GM12878 (cell line): ENCODE data around the gene NRG2. TPM values are rescaled to one million over a fixed set of nuclear protein-coding genes. Genes with fewer than 3 reads are reported as not detected.

Experiments
- ATAC-seq: fragments of 200-7000 bp; cut with Tn5 transposase; 3 replicates; pipeline ENCODE4 v1.9.1; 2020; ENCODE audit warnings: mild to moderate bottlenecking, moderate library complexity
- BruUV-seq: library from RNA; stranded (reverse); fragments of 400-500 nt; replicated peaks from 2 replicates; lab custom pipeline; 2021; lab: Mats Ljungman, UMichigan
- CTCF ChIA-PET: fragments of 300-600 bp; sonication (Branson Sonifier 250); formaldehyde crosslinking; extraction: SDS; loops from one replicate; lab custom pipeline; 2021; ENCODE audit warnings: inconsistent platforms; lab: Yijun Ruan, JAX
- POLR2A ChIA-PET: fragments of 350-600 bp; formaldehyde crosslinking; extraction: SDS; loops from one replicate; lab custom pipeline; 2021; ENCODE audit warnings: inconsistent platforms; lab: Charles Lee
- RAD21 ChIA-PET: fragments of 300-600 bp; sonication (Branson Sonifier 250); formaldehyde crosslinking; loops from one replicate; lab custom pipeline; 2023; ENCODE audit warnings: antibody characterized with exemption; ENCODE audit not compliant: unreplicated experiment; lab: Charles Lee
- SMC1A ChIA-PET: fragments of 300-600 bp; sonication (Branson Sonifier 250); formaldehyde crosslinking; loops from one replicate; lab custom pipeline; 2023; ENCODE audit not compliant: unreplicated experiment, uncharacterized antibody; lab: Charles Lee
- DNase-seq: peaks from one replicate; pipeline ENCODE4 v3.0.0-alpha.2; 2011; ENCODE audit warnings: low read depth, low spot score
- FAIRE-seq: peaks from 3 replicates; lab custom pipeline; 2011; peaks lifted over from hg19 to GRCh38; lab: Jason Lieb, UNC
- H2AFZ ChIP-seq: 2 replicates; pipeline ENCODE4 v1.6.0; 2011; ENCODE audit warnings: low read depth, low read length, control low read depth; ENCODE audit not compliant: control insufficient read depth
- H3K27ac ChIP-seq: 2 replicates; pipeline ENCODE4 v1.5.1; 2011; ENCODE audit warnings: control low read depth; ENCODE audit not compliant: control insufficient read depth, insufficient read depth
- H3K27me3 ChIP-seq, 2 experiments: replicated peaks in 1 of 2; 2 replicates each; pipeline versions ENCODE4 v1.6.0 to v1.6.1; 2011; ENCODE audit warnings: low read length in 1 of 2; ENCODE audit not compliant: control insufficient read depth in 2 of 2, insufficient read depth in 2 of 2
- H3K36me3 ChIP-seq, 2 experiments: 2 replicates each; pipeline ENCODE4 v1.5.1; 2011; ENCODE audit warnings: low read length in 1 of 2; ENCODE audit not compliant: control insufficient read depth in 2 of 2, insufficient read depth in 2 of 2
- H3K4me1 ChIP-seq: 2 replicates; pipeline ENCODE4 v1.6.1; 2011; ENCODE audit warnings: mild to moderate bottlenecking, low read length, moderate library complexity, mixed read lengths; ENCODE audit not compliant: control insufficient read depth, insufficient read depth
- H3K4me2 ChIP-seq: 2 replicates; pipeline ENCODE4 v1.6.0; 2011; ENCODE audit warnings: control low read depth; ENCODE audit not compliant: control insufficient read depth, insufficient read depth
- H3K4me3 ChIP-seq: fragments of 200-600 bp; sonication (generic); 2 replicates; pipeline ENCODE4 v1.5.1; 2016
- H3K79me2 ChIP-seq: 2 replicates; pipeline ENCODE4 v1.6.0; 2011; ENCODE audit warnings: low read length; ENCODE audit not compliant: control insufficient read depth, insufficient read depth
- H3K9ac ChIP-seq: 2 replicates; pipeline ENCODE4 v1.8.0; 2011; ENCODE audit warnings: low read length, control low read depth, mixed read lengths; ENCODE audit not compliant: control insufficient read depth, insufficient read depth
- H3K9me3 ChIP-seq: replicated peaks from 3 replicates; pipeline ENCODE4 v1.5.1; 2011; ENCODE audit warnings: mild to moderate bottlenecking, low read length; ENCODE audit not compliant: control insufficient read depth, insufficient read depth
- H4K20me1 ChIP-seq: 2 replicates; pipeline ENCODE4 v1.6.0; 2011; ENCODE audit not compliant: control insufficient read depth, insufficient read depth
- CBX3 ChIP-seq: fragments of 200-600 bp; sonication (generic); IDR thresholded peaks from 2 replicates; pipeline ENCODE4 v1.6.1; 2016; ENCODE audit warnings: low read depth, borderline replicate concordance
- CTCF ChIP-seq, 3 experiments: IDR thresholded peaks in 2 of 3; conservative IDR thresholded peaks in 1 of 3; 2 replicates each; pipeline ENCODE4 v1.5.1; 2011; ENCODE audit warnings: low read depth in 3 of 3, low read length in 3 of 3, mild to moderate bottlenecking in 3 of 3, control low read depth in 2 of 3, moderate library complexity in 2 of 3, inconsistent platforms in 1 of 3, mixed read lengths in 1 of 3; ENCODE audit not compliant: control insufficient read depth in 2 of 3, insufficient read depth in 1 of 3; ENCODE audit errors: extremely low read depth in 1 of 3
- CUX1 ChIP-seq: IDR thresholded peaks from 2 replicates; pipeline ENCODE4 v1.6.1; 2012; ENCODE audit warnings: improper control_type of control experiment, low read depth, low read length; ENCODE audit not compliant: insufficient replicate concordance
- DPF2 ChIP-seq: fragments of 450-650 bp; IDR thresholded peaks from 2 replicates; pipeline ENCODE4 v1.6.1; 2017; ENCODE audit warnings: mild to moderate bottlenecking
- POLR2A ChIP-seq: IDR thresholded peaks from 2 replicates; pipeline ENCODE4 v1.6.1; 2011; ENCODE audit warnings: low read depth, mild to moderate bottlenecking, low read length
- POLR2AphosphoS2 ChIP-seq: IDR thresholded peaks from 2 replicates; pipeline ENCODE4 v1.6.1; 2011; ENCODE audit warnings: low read depth, mild to moderate bottlenecking, low read length, improper control_type of control experiment, moderate library complexity
- ZSCAN29 ChIP-seq: fragments of 450-650 bp; IDR thresholded peaks from 2 replicates; pipeline ENCODE4 v1.6.1; 2017; ENCODE audit warnings: mild to moderate bottlenecking, moderate library complexity
- WGBS: methylation state at CpG from one replicate; pipeline ENCODE4 v1.1.6; 2016; ENCODE audit warnings: low lambda C conversion rate; ENCODE audit not compliant: insufficient replicate concordance, insufficient coverage; ENCODE audit errors: missing lambda C conversion rate; 5-methylcytosine and 5-hydroxymethylcytosine counted together
- in situ Hi-C: fragments of 300-500 bp; cut with MboI; formaldehyde crosslinking; loops from 9 replicates; pipeline ENCODE4 v1.14.3; 2018; ENCODE audit warnings: mixed read lengths
- intact Hi-C: fragments of 100-400 bp; cut with micrococcal nuclease; formaldehyde crosslinking; loops from one replicate; pipeline ENCODE4 v1.14.2; 2022; ENCODE audit not compliant: unreplicated experiment
- polyA plus RNA-seq, 11 experiments: library from polyadenylated mRNA; depleted of rRNA in 4 of 11; unstranded in 6 of 11; stranded (reverse) in 5 of 11; fragments of >200 nt; fragmentation: Nextera tagmentation in 4 of 11; fragmentation: Illumina TruSeq in 1 of 11; extraction: Ambion mirVana in 4 of 11; extraction: Trizol in 1 of 11; gene quantifications; 1 replicate in 1 of 11; 2 replicates in 10 of 11; pipeline versions ENCODE4 v1.2.1 to v1.2.3, GENCODE V29; 2011 to 2016; ENCODE audit warnings: inconsistent platforms in 2 of 11, missing spikeins in 2 of 11, low read depth in 1 of 11
- total RNA-seq, 4 experiments: library from RNA; depleted of rRNA in 3 of 4; stranded (reverse); fragments of >200 nt in 3 of 4; fragmentation: Illumina TruSeq in 1 of 4; extraction: Trizol in 1 of 4; gene quantifications; 2 replicates each; pipeline versions ENCODE4 v1.2.1 to v1.2.3, GENCODE V29; 2013 to 2021
- TF ChIP-seq, protein P1 (sequence below): fragments of 450-650 bp; IDR thresholded peaks from 2 replicates; pipeline ENCODE4 v1.6.1; 2017; ENCODE audit warnings: antibody characterized with exemption, mild to moderate bottlenecking, moderate library complexity

NRG2 gene
- total and polyA plus RNA-seq, 10 of the 15 experiments (the other 5 are each of a cell fraction or from before 2014, with no cell fraction given) = 0.10 to 21.7 (median 9.6) TPM

- H3K4me3 ChIP-seq = no peak overlapping the region
- no peaks in the 10 kb centered on the region for H3K9me3 ChIP-seq
- no peak overlapping the region for H3K4me2 ChIP-seq
- in situ Hi-C loops (no loop called here), intact Hi-C loops (no loop called here)
- ChIA-PET CTCF (interaction anchor here (0.6 to 5.7 kb wide), 8 partner anchors 10 to 245 kb away, joined by 3 to 32 read pairs (median 5); partner anchors contain the start of gene NRG2), SMC1A (interaction anchor here (0.5 to 2.7 kb wide), 4 partner anchors 10 to 85 kb away, joined by 3 to 15 read pairs (median 6); no protein-coding TSS in a partner anchor), POLR2A (no interaction called here), RAD21 (no interaction called here)
- no TSS peak for BruUV-seq
- FAIRE-seq (no peak), DNase-seq (no peak), ATAC-seq (no peak)
- no peak overlapping the region for H3K27ac ChIP-seq
- no peaks in the 10 kb centered on the region for H3K79me2 ChIP-seq
- no peak overlapping the region for H2AFZ ChIP-seq
- H3K9ac ChIP-seq = no peak overlapping the region
- WGBS = 50% methylated on average over 1 of the region's 1 CpG
- peaks cover 7% of the 10 kb centered on the region for H3K4me1 ChIP-seq
- TF ChIP-seq CTCF (IDR thresholded peaks at IDR 0.05 in 2 of 3, conservative IDR thresholded peaks at IDR 0.05 in 1 of 3; ENCODE audit: control insufficient read depth in 2 of 3, extremely low read depth in 1 of 3, insufficient read depth in 1 of 3, low read depth in 3 of 3, low read length in 3 of 3) (no peak), CUX1 (no peak), ZSCAN29 (no peak), CBX3 (no peak), DPF2 (no peak), POLR2A (no peak), POLR2AphosphoS2 (no peak)
- TF ChIP-seq, protein P1, sequence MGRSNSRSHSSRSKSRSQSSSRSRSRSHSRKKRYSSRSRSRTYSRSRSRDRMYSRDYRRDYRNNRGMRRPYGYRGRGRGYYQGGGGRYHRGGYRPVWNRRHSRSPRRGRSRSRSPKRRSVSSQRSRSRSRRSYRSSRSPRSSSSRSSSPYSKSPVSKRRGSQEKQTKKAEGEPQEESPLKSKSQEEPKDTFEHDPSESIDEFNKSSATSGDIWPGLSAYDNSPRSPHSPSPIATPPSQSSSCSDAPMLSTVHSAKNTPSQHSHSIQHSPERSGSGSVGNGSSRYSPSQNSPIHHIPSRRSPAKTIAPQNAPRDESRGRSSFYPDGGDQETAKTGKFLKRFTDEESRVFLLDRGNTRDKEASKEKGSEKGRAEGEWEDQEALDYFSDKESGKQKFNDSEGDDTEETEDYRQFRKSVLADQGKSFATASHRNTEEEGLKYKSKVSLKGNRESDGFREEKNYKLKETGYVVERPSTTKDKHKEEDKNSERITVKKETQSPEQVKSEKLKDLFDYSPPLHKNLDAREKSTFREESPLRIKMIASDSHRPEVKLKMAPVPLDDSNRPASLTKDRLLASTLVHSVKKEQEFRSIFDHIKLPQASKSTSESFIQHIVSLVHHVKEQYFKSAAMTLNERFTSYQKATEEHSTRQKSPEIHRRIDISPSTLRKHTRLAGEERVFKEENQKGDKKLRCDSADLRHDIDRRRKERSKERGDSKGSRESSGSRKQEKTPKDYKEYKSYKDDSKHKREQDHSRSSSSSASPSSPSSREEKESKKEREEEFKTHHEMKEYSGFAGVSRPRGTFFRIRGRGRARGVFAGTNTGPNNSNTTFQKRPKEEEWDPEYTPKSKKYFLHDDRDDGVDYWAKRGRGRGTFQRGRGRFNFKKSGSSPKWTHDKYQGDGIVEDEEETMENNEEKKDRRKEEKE = no peak
- H4K20me1 ChIP-seq = no peaks in the 10 kb centered on the region
- H3K27me3 ChIP-seq = no peaks in the 10 kb centered on the region
- H3K36me3 ChIP-seq = no peaks in the 10 kb centered on the region
Observed at GRCh38 chr5:140054086-140054689, 11.1 kb upstream of the NRG2 start.
